IMR-90 (cell line): ENCODE measurements around the gene KDM4B.

Source experiments
- FOS ChIP-seq: fragments of 150-350 bp; IDR thresholded peaks from 2 replicates; pipeline ENCODE4 v1.6.1; 2016; ENCODE audit warnings: low read depth, low read length
- POLR2A ChIP-seq: IDR thresholded peaks from 2 replicates; pipeline ENCODE4 v1.6.1; 2012; ENCODE audit warnings: mild to moderate bottlenecking, low read depth, low read length
- RFX5 ChIP-seq: IDR thresholded peaks from 2 replicates; pipeline ENCODE4 v1.8.0; 2012; ENCODE audit warnings: low read depth, mild to moderate bottlenecking, low read length, moderate library complexity
- TF ChIP-seq, protein P1 (sequence below): conservative IDR thresholded peaks from 2 replicates; pipeline ENCODE4 v1.5.1; 2012; ENCODE audit warnings: mild to moderate bottlenecking, low read depth, low read length, improper control_type of control experiment

- TF ChIP-seq, protein P1, sequence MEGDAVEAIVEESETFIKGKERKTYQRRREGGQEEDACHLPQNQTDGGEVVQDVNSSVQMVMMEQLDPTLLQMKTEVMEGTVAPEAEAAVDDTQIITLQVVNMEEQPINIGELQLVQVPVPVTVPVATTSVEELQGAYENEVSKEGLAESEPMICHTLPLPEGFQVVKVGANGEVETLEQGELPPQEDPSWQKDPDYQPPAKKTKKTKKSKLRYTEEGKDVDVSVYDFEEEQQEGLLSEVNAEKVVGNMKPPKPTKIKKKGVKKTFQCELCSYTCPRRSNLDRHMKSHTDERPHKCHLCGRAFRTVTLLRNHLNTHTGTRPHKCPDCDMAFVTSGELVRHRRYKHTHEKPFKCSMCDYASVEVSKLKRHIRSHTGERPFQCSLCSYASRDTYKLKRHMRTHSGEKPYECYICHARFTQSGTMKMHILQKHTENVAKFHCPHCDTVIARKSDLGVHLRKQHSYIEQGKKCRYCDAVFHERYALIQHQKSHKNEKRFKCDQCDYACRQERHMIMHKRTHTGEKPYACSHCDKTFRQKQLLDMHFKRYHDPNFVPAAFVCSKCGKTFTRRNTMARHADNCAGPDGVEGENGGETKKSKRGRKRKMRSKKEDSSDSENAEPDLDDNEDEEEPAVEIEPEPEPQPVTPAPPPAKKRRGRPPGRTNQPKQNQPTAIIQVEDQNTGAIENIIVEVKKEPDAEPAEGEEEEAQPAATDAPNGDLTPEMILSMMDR = no peak
- TF ChIP-seq POLR2A = no peak
- TF ChIP-seq FOS = no peak
- TF ChIP-seq RFX5 = no peak
These were observed 182.2 kb downstream of the KDM4B start for GRCh38 chr19:5150902-5151741.
